Psoas muscle (tissue), 8 donors: ENCODE measurements around the gene TMEM81. TPM values are rescaled to one million over a fixed set of nuclear protein-coding genes. Genes with fewer than 3 reads are reported as not detected.
A peak's percentile ranks its signal among the peaks of the same experiment; 100 is the strongest.

Experiments used
- ATAC-seq, 4 donors: fragments of 200-7000 bp; cut with Tn5 transposase; one replicate each; pipeline ENCODE4 v1.9.1; 2020; ENCODE audit warnings: moderate library complexity in 3 of 4, mild to moderate bottlenecking in 2 of 4
- DNase-seq, 2 donors: peaks; one replicate each; pipeline ENCODE4 v3.0.0-alpha.2; 2020
- H3K27ac ChIP-seq: fragments of 200-600 bp; one replicate; pipeline ENCODE4 v1.8.0; 2022
- H3K27me3 ChIP-seq, 3 donors: fragments of 200-600 bp in 1 of 3; one replicate each; pipeline versions ENCODE4 v1.6.1 to v1.8.0; 2013 to 2022; ENCODE audit warnings: low read length in 2 of 3, mild to moderate bottlenecking in 2 of 3, moderate library complexity in 1 of 3; ENCODE audit not compliant: insufficient read depth in 3 of 3
- H3K36me3 ChIP-seq, 2 donors: fragments of 200-600 bp in 1 of 2; one replicate each; pipeline versions ENCODE4 v1.6.1 to v1.8.0; 2013 to 2022; ENCODE audit warnings: low read depth in 1 of 2, mild to moderate bottlenecking in 1 of 2, moderate library complexity in 1 of 2; ENCODE audit not compliant: insufficient read depth in 1 of 2
- H3K4me1 ChIP-seq: fragments of 200-600 bp; one replicate; pipeline ENCODE4 v1.8.0; 2022
- H3K4me3 ChIP-seq: fragments of 200-600 bp; one replicate; pipeline ENCODE4 v1.8.0; 2022; ENCODE audit warnings: mild to moderate bottlenecking
- H3K9me3 ChIP-seq: fragments of 200-600 bp; one replicate; pipeline ENCODE4 v1.8.0; 2022
- CTCF ChIP-seq: fragments of 200-600 bp; IDR thresholded peaks from one replicate; pipeline ENCODE4 v1.8.0; 2022; ENCODE audit warnings: antibody characterized with exemption
- WGBS, 3 donors: extraction: QIAGEN DNeasy Blood & Tissue Kit; methylation state at CpG; one replicate each; pipeline versions ENCODE4 v1.1.6 to v1.1.7; 2013; 5-methylcytosine and 5-hydroxymethylcytosine counted together
- intact Hi-C, 2 donors: fragments of 100-400 bp; cut with DNase I; formaldehyde crosslinking; loops; one replicate each; pipeline versions ENCODE4 v1.11.0 to v1.14.2; 2022
- polyA plus RNA-seq, 3 donors: library from polyadenylated mRNA; stranded (reverse); fragments of 200-250 nt; gene quantifications; one replicate each; pipeline ENCODE4 v1.2.3, GENCODE V29; 2013
- total RNA-seq, 4 donors: library from RNA; stranded (reverse); fragmentation: NEBNext Ultra II Directional in 2 of 4; extraction: Animal tissue kit (Norgen Biotek cat#: 25700) in 2 of 4; gene quantifications; one replicate each; pipeline versions ENCODE4 v1.2.1 to v1.2.4, GENCODE V29; 2021 to 2023
- donor health status: healthy with polysubstance abuse.
- donor health status: DM: no; HTN: no; CAD: no; lungs with moderate emphysema.
- donor health status: Bipolar disorder and iron deficiency.
- donor health status: healthy.
- donor health status: DM: yes; HTN: yes; CAD: no.
- donor health status: DM: no; HTN: no; CAD: no.
- donor health status: DM: no; HTN: no; CAD: no.
- donor health status: DM: yes; HTN: yes; CAD: no.

TMEM81 gene
- total and polyA plus RNA-seq, 7 donors: 3.1 to 15.2 (median 3.9) TPM

- intact Hi-C loops: loop anchor here (2.0 to 5.0 kb wide), 3 partner anchors 69 to 85 kb away; no protein-coding TSS in a partner anchor
- no peak overlapping the region for H3K4me3 ChIP-seq
- peak; percentile 66 to 75 for DNase-seq
- H3K4me1 ChIP-seq: no peaks in the 10 kb centered on the region
- WGBS, 3 donors: 31 to 38% (median 37%) methylated on average over 13 of the region's 13 CpGs
- TF ChIP-seq CTCF: peak; percentile 71
- no peak overlapping the region for H3K27ac ChIP-seq
- ATAC-seq: peak; percentile 59 to 79 (median 73)
- H3K9me3 ChIP-seq: no peaks in the 10 kb centered on the region
- H3K36me3 ChIP-seq: no peaks in the 10 kb centered on the region
- no peaks in the 10 kb centered on the region for H3K27me3 ChIP-seq
Measured at GRCh38 chr1:205061665-205062069, 22.6 kb downstream of the TMEM81 start.

GRCh38 chr1:205061227-205061626 lies 23.0 kb downstream of the TMEM81 start:
- H3K9me3 ChIP-seq: no peaks in the 10 kb centered on the region
- DNase-seq: peak in 1 of 2 donors; percentile 40
- TF ChIP-seq CTCF: no peak

GRCh38 chr1:205060746-205061145 lies 23.5 kb downstream of the TMEM81 start:
- no peaks in the 10 kb centered on the region for H3K27me3 ChIP-seq
- no peak for TF ChIP-seq CTCF
- intact Hi-C loops: loop anchor here (5.0 kb wide), 2 partner anchors 68 to 83 kb away; no protein-coding TSS in a partner anchor
- H3K4me3 ChIP-seq: no peak overlapping the region
- WGBS, 3 donors: 83 to 98% (median 96%) methylated on average over 8 to 10 of the region's 10 CpGs
- H3K9me3 ChIP-seq: no peaks in the 10 kb centered on the region
- H3K27ac ChIP-seq: no peak overlapping the region
- H3K36me3 ChIP-seq: no peaks in the 10 kb centered on the region
- ATAC-seq (peak in 1 of 4 donors; percentile 15), DNase-seq (peak in 1 of 2 donors; percentile 24)
- no peaks in the 10 kb centered on the region for H3K4me1 ChIP-seq

More at GRCh38 chr1:205061227-205061626, 23.0 kb downstream of the TMEM81 start:
- WGBS, 3 donors: 77 to 82% (median 81%) methylated on average over 14 of the region's 14 CpGs
- peak in 3 of 4 donors; percentile 17 to 27 (median 18) for ATAC-seq
- intact Hi-C loops: loop anchor here (5.0 kb wide), 2 partner anchors 69 to 84 kb away; no protein-coding TSS in a partner anchor
- Histone ChIP-seq H3K27ac (no peak overlapping the region), H3K27me3 (no peaks in the 10 kb centered on the region), H3K36me3 (no peaks in the 10 kb centered on the region), H3K4me1 (no peaks in the 10 kb centered on the region), H3K4me3 (no peak overlapping the region)

- 86 to 99% (median 93%) methylated on average over 6 of the region's 6 CpGs for WGBS, 3 donors
- no peak for TF ChIP-seq CTCF
- H3K27ac ChIP-seq: no peak overlapping the region
- ATAC-seq (no peak), DNase-seq (peak in 1 of 2 donors; percentile 15)
- intact Hi-C loops: loop anchor here (5.0 kb wide), 3 partner anchors 62 to 82 kb away; no protein-coding TSS in a partner anchor
- H3K9me3 ChIP-seq: no peaks in the 10 kb centered on the region
- no peak overlapping the region for H3K4me3 ChIP-seq
- H3K36me3 ChIP-seq: no peaks in the 10 kb centered on the region
- no peaks in the 10 kb centered on the region for H3K4me1 ChIP-seq
- no peaks in the 10 kb centered on the region for H3K27me3 ChIP-seq
Measured at GRCh38 chr1:205059660-205060059, 24.6 kb downstream of the TMEM81 start.

GRCh38 chr1:205058853-205059252 lies 25.4 kb downstream of the TMEM81 start:
- no peak for TF ChIP-seq CTCF
- no peak overlapping the region for H3K4me3 ChIP-seq
- intact Hi-C loops: loop anchor here in 1 of 2 donors (5.0 kb wide), 1 partner anchor 62 kb away; no protein-coding TSS in a partner anchor
- H3K4me1 ChIP-seq: no peaks in the 10 kb centered on the region
- no peaks in the 10 kb centered on the region for H3K36me3 ChIP-seq
- DNase-seq (peak in 1 of 2 donors; percentile 22), ATAC-seq (no peak)
- H3K27ac ChIP-seq: no peak overlapping the region
- no peaks in the 10 kb centered on the region for H3K27me3 ChIP-seq
- no peaks in the 10 kb centered on the region for H3K9me3 ChIP-seq
- 93 to 96% (median 93%) methylated on average over 12 of the region's 12 CpGs for WGBS, 3 donors
